ENCODE results near the gene SRXN1.

The SRXN1 gene

GRCh38 chr20:644692-645317, 8.2 kb downstream of the SRXN1 start:
- no peak for TF ChIP-seq REST (IDR thresholded peaks at IDR 0.05; ENCODE audit: insufficient read depth in 1 of 2, low read depth in 2 of 2, low read length in 2 of 2)
- no peak for TF ChIP-seq TAF1 (IDR thresholded peaks at IDR 0.05; ENCODE audit: borderline replicate concordance, insufficient read depth, low read length)
- no peak for TF ChIP-seq SIN3A (IDR thresholded peaks at IDR 0.05; ENCODE audit: borderline replicate concordance, insufficient read depth, low read length)
- TF ChIP-seq POLR2AphosphoS5 (IDR thresholded peaks at IDR 0.05; ENCODE audit: low read depth, low read length) = no peak
- TF ChIP-seq FOXP2 (optimal IDR thresholded peaks at IDR 0.05; ENCODE audit: borderline replicate concordance, extremely low read depth, extremely low read length, insufficient read depth) = no peak

GRCh38 chr20:642398-643174, 10.4 kb downstream of the SRXN1 start:
- no peak for TF ChIP-seq SIN3A (IDR thresholded peaks at IDR 0.05; ENCODE audit: borderline replicate concordance, insufficient read depth, low read length)
- no peak for TF ChIP-seq REST (IDR thresholded peaks at IDR 0.05; ENCODE audit: insufficient read depth in 1 of 2, low read depth in 2 of 2, low read length in 2 of 2)

GRCh38 chr20:641516-641875, 11.5 kb downstream of the SRXN1 start:
- no peak for TF ChIP-seq TAF1 (IDR thresholded peaks at IDR 0.05; ENCODE audit: borderline replicate concordance, insufficient read depth, low read length)
- no peak for TF ChIP-seq SIN3A (IDR thresholded peaks at IDR 0.05; ENCODE audit: borderline replicate concordance, insufficient read depth, low read length)
- TF ChIP-seq POLR2AphosphoS5 (IDR thresholded peaks at IDR 0.05; ENCODE audit: low read depth, low read length) = no peak
- TF ChIP-seq FOXP2 (optimal IDR thresholded peaks at IDR 0.05; ENCODE audit: borderline replicate concordance, extremely low read depth, extremely low read length, insufficient read depth) = peak; percentile 28
- no peak for TF ChIP-seq REST (IDR thresholded peaks at IDR 0.05; ENCODE audit: insufficient read depth in 1 of 2, low read depth in 2 of 2, low read length in 2 of 2)

- TF ChIP-seq TAF1 (IDR thresholded peaks at IDR 0.05; ENCODE audit: borderline replicate concordance, insufficient read depth, low read length) = no peak
- TF ChIP-seq SIN3A (IDR thresholded peaks at IDR 0.05; ENCODE audit: borderline replicate concordance, insufficient read depth, low read length) = no peak
- no peak for TF ChIP-seq POLR2AphosphoS5 (IDR thresholded peaks at IDR 0.05; ENCODE audit: low read depth, low read length)
- TF ChIP-seq REST (IDR thresholded peaks at IDR 0.05; ENCODE audit: insufficient read depth in 1 of 2, low read depth in 2 of 2, low read length in 2 of 2) = no peak
- TF ChIP-seq FOXP2 (optimal IDR thresholded peaks at IDR 0.05; ENCODE audit: borderline replicate concordance, extremely low read depth, extremely low read length, insufficient read depth) = no peak
Observed at GRCh38 chr20:640674-641515, 12.1 kb downstream of the SRXN1 start.
